K562 (cell line): Measurements from ENCODE around the gene AMZ1. TPM values are rescaled to one million over a fixed set of nuclear protein-coding genes. Genes with fewer than 3 reads are reported as not detected.

Experiments
- ATAC-seq: fragments of 200-7000 bp; cut with Tn5 transposase; 3 replicates; pipeline ENCODE4 v1.9.1; 2020; ENCODE audit warnings: moderate library complexity
- BruUV-seq: library from RNA; stranded (reverse); fragments of 400-500 nt; replicated peaks from 2 replicates; lab custom pipeline; 2021; lab: Mats Ljungman, UMichigan
- CTCF ChIA-PET: fragments of 300-600 bp; formaldehyde crosslinking; extraction: SDS; loops from one replicate; lab custom pipeline; 2021; ENCODE audit warnings: low intra/inter-chr PET ratio; lab: Yijun Ruan, JAX
- POLR2A ChIA-PET: fragments of 300-600, 350-650 bp; sonication (Branson Sonifier 250); formaldehyde crosslinking; extraction: SDS; loops from one replicate; lab custom pipeline; 2021; ENCODE audit warnings: antibody characterized with exemption, inconsistent platforms; lab: Yijun Ruan, JAX
- DNase-seq, 4 experiments: peaks; one replicate each; pipeline versions ENCODE4 v3.0.0 to v3.0.0-alpha.2; 2011 to 2018; ENCODE audit warnings: low spot score in 3 of 4, mixed read lengths in 3 of 4; ENCODE audit errors: extremely low read depth in 1 of 4
- FAIRE-seq: peaks from 2 replicates; lab custom pipeline; 2011; peaks lifted over from hg19 to GRCh38; lab: Jason Lieb, UNC
- H2AFZ ChIP-seq: 2 replicates; pipeline ENCODE4 v1.6.0; 2011; ENCODE audit warnings: low read depth, low read length, control low read depth, inconsistent platforms
- H3K27ac ChIP-seq: fragments of 200-600 bp; 3 replicates; pipeline ENCODE4 v1.8.0; 2011; ENCODE audit warnings: low read depth, mild to moderate bottlenecking, control low read depth, inconsistent platforms, low read length, moderate library complexity, mixed read lengths; ENCODE audit errors: extremely low read depth
- H3K27me3 ChIP-seq, 2 experiments: fragments of 300-600 bp in 1 of 2; 2 replicates in 1 of 2; 3 replicates in 1 of 2; pipeline versions ENCODE4 v1.6.0 to v1.8.0; 2011; ENCODE audit warnings: inconsistent platforms in 2 of 2, low read length in 2 of 2, mild to moderate bottlenecking in 1 of 2, mixed read lengths in 1 of 2, moderate library complexity in 1 of 2; ENCODE audit not compliant: control insufficient read depth in 2 of 2, insufficient read depth in 2 of 2
- H3K36me3 ChIP-seq: fragments of 300-600 bp; 3 replicates; pipeline ENCODE4 v1.8.0; 2011; ENCODE audit warnings: mild to moderate bottlenecking, low read length, inconsistent platforms; ENCODE audit not compliant: control insufficient read depth, insufficient read depth
- H3K4me1 ChIP-seq, 2 experiments: fragments of 200-600 bp in 1 of 2; replicated peaks in 1 of 2; 2 replicates in 1 of 2; 3 replicates in 1 of 2; pipeline versions ENCODE4 v1.5.1 to v1.8.0; 2011; ENCODE audit warnings: inconsistent platforms in 2 of 2, low read length in 2 of 2, mild to moderate bottlenecking in 1 of 2, mixed read lengths in 1 of 2, moderate library complexity in 1 of 2; ENCODE audit not compliant: control insufficient read depth in 2 of 2, insufficient read depth in 2 of 2
- H3K4me2 ChIP-seq: 2 replicates; pipeline ENCODE4 v1.6.1; 2011; ENCODE audit warnings: low read length, control low read depth, inconsistent platforms, mixed read lengths; ENCODE audit not compliant: insufficient read depth
- H3K4me3 ChIP-seq: fragments of 200-600 bp; sonication (generic), shearing (Covaris generic); 2 replicates; pipeline ENCODE4 v1.5.1; 2016; ENCODE audit warnings: control low read depth, inconsistent platforms
- H3K79me2 ChIP-seq: fragments of 200-600 bp; 3 replicates; pipeline ENCODE4 v1.8.0; 2011; ENCODE audit warnings: low read length, inconsistent platforms; ENCODE audit not compliant: control insufficient read depth, insufficient read depth
- H3K9ac ChIP-seq, 2 experiments: 2 replicates each; pipeline versions ENCODE4 v1.6.0 to v1.6.1; 2011; ENCODE audit warnings: low read depth in 2 of 2, low read length in 2 of 2, control low read depth in 1 of 2, inconsistent platforms in 1 of 2, mild to moderate bottlenecking in 1 of 2, mixed read lengths in 1 of 2; ENCODE audit not compliant: insufficient read depth in 1 of 2
- H3K9me1 ChIP-seq: one replicate; pipeline ENCODE4 v1.6.0; 2011; ENCODE audit warnings: inconsistent platforms, mild to moderate bottlenecking, low read length, moderate library complexity; ENCODE audit not compliant: control insufficient read depth, insufficient read depth
- H3K9me3 ChIP-seq: replicated peaks from 2 replicates; pipeline ENCODE4 v1.5.1; 2011; ENCODE audit warnings: low read depth, low read length, inconsistent platforms; ENCODE audit not compliant: control insufficient read depth, insufficient read depth
- H4K20me1 ChIP-seq: replicated peaks from 2 replicates; pipeline ENCODE4 v1.6.1; 2011; ENCODE audit warnings: low read length, inconsistent platforms, mixed read lengths; ENCODE audit not compliant: control insufficient read depth, insufficient read depth
- BCOR ChIP-seq: fragments of 450-650 bp; IDR thresholded peaks from 2 replicates; pipeline ENCODE4 v1.6.1; 2016
- CAMTA2 ChIP-seq: fragments of 250-450 bp; sonication (Bioruptor Pico); conservative IDR thresholded peaks from 2 replicates; pipeline ENCODE4 v1.5.1; 2022
- NR2C2 ChIP-seq, 2 experiments: fragments of 200-800 bp in 1 of 2; sonication (Bioruptor generic) in 1 of 2; sonication (generic) in 1 of 2; formaldehyde crosslinking in 1 of 2; IDR thresholded peaks; 2 replicates each; pipeline versions ENCODE4 v1.6.1 to v1.8.0; 2016 to 2022; ENCODE audit warnings: mild to moderate bottlenecking in 1 of 2, missing compliant biosample characterization in 1 of 2, missing genetic modification characterization in 1 of 2, missing genetic modification reagents in 1 of 2
- RCOR1 ChIP-seq, 2 experiments: IDR thresholded peaks; 2 replicates each; pipeline ENCODE4 v1.6.1; 2012; ENCODE audit warnings: low read depth in 2 of 2, low read length in 2 of 2, borderline replicate concordance in 1 of 2, improper control_type of control experiment in 1 of 2
- SAFB2 ChIP-seq: fragments of 200-400 bp; formaldehyde crosslinking; IDR thresholded peaks from 2 replicates; pipeline ENCODE4 v1.6.1; 2018; ENCODE audit warnings: borderline replicate concordance, low read length, low read depth, moderate library complexity; ENCODE audit not compliant: severe bottlenecking
- SREBF1 ChIP-seq: fragments of 150-350 bp; IDR thresholded peaks from 2 replicates; pipeline ENCODE4 v1.6.1; 2014; ENCODE audit warnings: antibody characterized with exemption, low read depth, low read length, borderline replicate concordance
- ZNF778 ChIP-seq: fragments of 450-650 bp; formaldehyde crosslinking; IDR thresholded peaks from 2 replicates; pipeline ENCODE4 v1.4.0; 2020; ENCODE audit warnings: mild to moderate bottlenecking, moderate library complexity
- WGBS: fragments of 100-300 bp; shearing (Covaris generic); methylation state at CpG from one replicate; pipeline ENCODE4 v1.1.6; 2016; ENCODE audit warnings: low coverage, mixed read lengths; ENCODE audit not compliant: insufficient coverage; ENCODE audit errors: missing lambda C conversion rate; 5-methylcytosine and 5-hydroxymethylcytosine counted together
- in situ Hi-C: fragments of 300-500 bp; cut with MboI; formaldehyde crosslinking; loops from 4 replicates; pipeline ENCODE4 v1.15.0; 2018; ENCODE audit warnings: inconsistent platforms, mixed read lengths
- intact Hi-C: fragments of 100-400 bp; cut with micrococcal nuclease; formaldehyde crosslinking; loops from 2 replicates; pipeline ENCODE4 v1.14.2; 2022
- polyA plus RNA-seq, 8 experiments: library from polyadenylated mRNA; depleted of rRNA in 4 of 8; stranded (reverse) in 5 of 8; unstranded in 3 of 8; fragments of >200 nt; fragmentation: Nextera tagmentation in 2 of 8; fragmentation: Illumina TruSeq in 1 of 8; extraction: Ambion mirVana in 2 of 8; extraction: Trizol in 1 of 8; gene quantifications; 2 replicates each; pipeline versions ENCODE4 v1.2.1 to v1.2.3, GENCODE V29; 2011 to 2014; ENCODE audit warnings: inconsistent platforms in 1 of 8, missing spikeins in 1 of 8
- total RNA-seq, 7 experiments: library from RNA; depleted of rRNA in 6 of 7; stranded (reverse); fragments of >200 nt in 6 of 7; fragmentation: Illumina TruSeq in 2 of 7; extraction: Trizol in 2 of 7; gene quantifications; 2 replicates each; pipeline versions ENCODE4 v1.2.1 to v1.2.3, GENCODE V29; 2011 to 2021; ENCODE audit warnings: low replicate concordance in 1 of 7
- TF ChIP-seq, protein P1 (sequence below): fragments of 250-450 bp; sonication (Bioruptor Pico); IDR thresholded peaks from 2 replicates; pipeline ENCODE4 v1.5.0; 2020; ENCODE audit warnings: mild to moderate bottlenecking
- TF ChIP-seq, protein P2 (sequence below): fragments of 250-450 bp; sonication (Bioruptor Pico); IDR thresholded peaks from 2 replicates; pipeline ENCODE4 v1.5.0; 2021; ENCODE audit warnings: mild to moderate bottlenecking, moderate library complexity
- TF ChIP-seq, protein P3 (sequence below), 2 experiments: fragments of 250-450 bp in 1 of 2; fragments of 450-650 bp in 1 of 2; sonication (Bioruptor Pico) in 1 of 2; IDR thresholded peaks; 2 replicates each; pipeline versions ENCODE4 v1.6.1 to v1.8.0; 2016 to 2021; ENCODE audit warnings: mild to moderate bottlenecking in 2 of 2, moderate library complexity in 2 of 2, missing compliant biosample characterization in 1 of 2, missing genetic modification characterization in 1 of 2

The AMZ1 gene
- total and polyA plus RNA-seq, 9 of the 15 experiments (the other 6 are each of a cell fraction or from before 2014, with no cell fraction given) = not detected

DNA sequence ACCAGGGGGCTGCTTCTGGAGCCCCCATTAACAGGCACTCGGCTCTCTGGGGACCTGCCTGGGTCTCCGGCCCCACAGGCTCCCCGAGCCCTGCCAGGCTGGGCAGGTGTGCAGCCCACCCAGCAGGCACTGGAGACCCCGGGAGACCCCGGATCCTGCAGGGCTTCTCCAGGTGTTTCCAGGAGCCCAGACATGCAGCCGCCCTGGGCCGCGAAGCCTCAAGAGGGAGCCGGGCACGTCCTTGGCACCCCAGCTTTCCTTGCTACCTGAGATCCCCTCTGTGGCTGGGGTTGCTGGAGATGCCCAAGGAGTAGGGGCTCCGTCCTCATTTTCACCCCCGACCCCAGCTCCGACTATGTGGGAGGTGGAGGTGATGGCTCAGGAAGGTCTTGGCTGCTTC, 7.7 kb upstream of the AMZ1 start:
- Histone ChIP-seq H3K36me3 (no peaks in the 10 kb centered on the region), H3K9ac (no peak overlapping the region; a peak in 1 of 4 replicates), H3K27ac (no peak overlapping the region), H2AFZ (no peak overlapping the region), H3K9me1 (no peaks in the 10 kb centered on the region), H3K79me2 (no peaks in the 10 kb centered on the region), H3K4me3 (no peak overlapping the region), H4K20me1 (no peaks in the 10 kb centered on the region; the same call in 1 of the 2 replicates), H3K4me2 (no peak overlapping the region), H3K27me3 (peaks cover 13 to 46% of the 10 kb centered on the region in 2 experiments; a peak in 4 of 5 replicates), H3K4me1 (peaks cover 0 to 27% of the 10 kb centered on the region in 2 experiments; a peak in 2 of 5 replicates), H3K9me3 (no peaks in the 10 kb centered on the region)
- no peak for FAIRE-seq
- no TSS peak for BruUV-seq
- WGBS = 29% methylated on average over 11 of the region's 13 CpGs
- ChIA-PET CTCF (interaction anchor here (0.6 to 1.3 kb wide), 3 partner anchors 153 to 673 kb away, joined by 4 to 5 read pairs (median 4); no protein-coding TSS in a partner anchor), POLR2A (interaction anchor here (0.6 kb wide), 1 partner anchor 57 kb away, joined by 3 read pairs; no protein-coding TSS in a partner anchor)
- intact Hi-C loops (loop anchor here (10.0 kb wide), 1 partner anchor 115 kb away; no protein-coding TSS in a partner anchor), in situ Hi-C loops (no loop called here)
- no peak for DNase-seq
- ATAC-seq = no peak
- TF ChIP-seq SAFB2 (no peak), NR2C2 (CRISPR knock-in tag; IDR thresholded peaks at IDR 0.05) (no peak), NR2C2 (tag; IDR thresholded peaks at IDR 0.05) (no peak), ZNF778 (CRISPR knock-in tag) (no peak), BCOR (no peak), RCOR1 (IDR thresholded peaks at IDR 0.05; ENCODE audit: borderline replicate concordance in 1 of 2, low read depth in 2 of 2, low read length in 2 of 2) (no peak), CAMTA2 (CRISPR knock-in tag) (no peak), SREBF1 (no peak)
- TF ChIP-seq, protein P1, sequence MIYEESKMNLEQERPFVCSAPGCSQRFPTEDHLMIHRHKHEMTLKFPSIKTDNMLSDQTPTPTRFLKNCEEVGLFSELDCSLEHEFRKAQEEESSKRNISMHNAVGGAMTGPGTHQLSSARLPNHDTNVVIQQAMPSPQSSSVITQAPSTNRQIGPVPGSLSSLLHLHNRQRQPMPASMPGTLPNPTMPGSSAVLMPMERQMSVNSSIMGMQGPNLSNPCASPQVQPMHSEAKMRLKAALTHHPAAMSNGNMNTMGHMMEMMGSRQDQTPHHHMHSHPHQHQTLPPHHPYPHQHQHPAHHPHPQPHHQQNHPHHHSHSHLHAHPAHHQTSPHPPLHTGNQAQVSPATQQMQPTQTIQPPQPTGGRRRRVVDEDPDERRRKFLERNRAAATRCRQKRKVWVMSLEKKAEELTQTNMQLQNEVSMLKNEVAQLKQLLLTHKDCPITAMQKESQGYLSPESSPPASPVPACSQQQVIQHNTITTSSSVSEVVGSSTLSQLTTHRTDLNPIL (CRISPR knock-in tag) = no peak
- TF ChIP-seq, protein P2, sequence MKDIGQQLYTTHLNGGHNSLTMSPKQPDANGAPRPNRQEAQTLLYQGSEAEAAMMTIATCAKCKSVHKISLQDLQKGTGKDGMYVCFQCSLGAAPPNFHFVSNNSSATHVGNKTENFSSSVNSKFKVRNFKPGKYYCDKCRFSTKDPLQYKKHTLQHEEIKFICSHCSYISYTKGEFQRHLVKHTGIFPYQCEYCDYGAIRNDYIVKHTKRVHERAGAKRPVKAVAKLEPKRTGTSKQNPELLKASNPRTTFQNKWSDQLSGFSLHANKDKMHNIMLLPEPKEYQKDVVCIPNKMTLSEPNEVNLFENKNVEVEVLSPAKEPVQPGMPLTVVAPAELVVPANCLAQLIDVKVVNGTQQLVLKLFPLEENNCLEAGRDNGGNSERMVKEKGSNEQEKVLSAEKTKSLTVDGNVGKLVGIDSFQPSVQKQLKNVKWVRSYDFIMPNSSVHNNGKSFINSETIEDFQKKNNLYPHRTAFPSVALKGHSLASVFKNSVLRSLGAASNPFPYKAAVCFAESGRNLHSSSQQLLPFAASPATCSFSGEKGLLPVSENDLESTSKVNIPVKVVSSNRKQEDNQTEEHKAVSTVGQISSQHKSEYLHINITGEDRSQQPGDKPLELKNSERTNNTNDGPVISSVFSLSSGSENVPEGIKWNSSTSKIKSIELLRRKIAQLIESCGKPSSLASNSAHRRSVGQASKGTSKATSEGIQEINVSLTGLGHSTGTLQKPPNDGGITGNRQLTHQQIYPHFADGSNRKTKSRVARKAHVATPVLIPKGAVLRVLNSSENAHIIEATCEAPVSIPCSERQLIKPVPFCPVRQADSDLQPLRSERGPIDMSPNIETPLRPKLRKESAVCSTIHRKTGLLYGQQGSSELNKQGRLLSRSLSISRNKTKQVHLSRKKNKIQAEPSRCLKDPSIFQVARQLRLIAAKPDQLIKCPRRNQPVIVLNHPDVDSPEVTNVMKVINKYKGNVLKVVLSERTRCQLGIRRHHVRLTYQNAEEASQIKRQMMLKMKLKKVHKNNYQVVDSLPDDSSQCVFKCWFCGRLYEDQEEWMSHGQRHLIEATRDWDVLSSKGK = no peak
- TF ChIP-seq, protein P3, sequence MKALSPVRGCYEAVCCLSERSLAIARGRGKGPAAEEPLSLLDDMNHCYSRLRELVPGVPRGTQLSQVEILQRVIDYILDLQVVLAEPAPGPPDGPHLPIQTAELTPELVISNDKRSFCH (CRISPR knock-in tag; IDR thresholded peaks at IDR 0.05) = no peak
- TF ChIP-seq, protein P3 (tag; IDR thresholded peaks at IDR 0.05) = no peak
